ENCODE results near the gene HEYL. TPM values are rescaled to one million over a fixed set of nuclear protein-coding genes. Genes with fewer than 3 reads are reported as not detected.

The HEYL gene
- total RNA-seq, 1 experiment from 2014 or later, result 8.8 TPM

GRCh38 chr1:39678889-39679288, 39.4 kb upstream of the HEYL start:
- Histone ChIP-seq H3K9me2 (ENCODE audit: insufficient read depth) (no peaks in the 10 kb centered on the region), H3K4me2 (ENCODE audit: low read length) (no peak overlapping the region), H3K4me3 (replicated peaks in 1 of 2; ENCODE audit: low read depth in 1 of 2, low read length in 2 of 2) (no peak overlapping the region), H3K27me3 (ENCODE audit: insufficient read depth, low read length) (no peaks in the 10 kb centered on the region), H4K20me1 (ENCODE audit: insufficient read depth) (no peaks in the 10 kb centered on the region), H3K9ac (ENCODE audit: low read length) (no peak overlapping the region), H3K27ac (ENCODE audit: low read depth, low read length) (no peak overlapping the region), H3K9me3 (ENCODE audit: control insufficient read depth in 1 of 2, insufficient read depth in 1 of 2, low read depth in 1 of 2, low read length in 2 of 2) (no peaks in the 10 kb centered on the region), H3K4me1 (ENCODE audit: control insufficient read depth in 1 of 2, insufficient read depth in 2 of 2, low read length in 2 of 2) (peaks cover 0 to 9% of the 10 kb centered on the region in 2 experiments; a peak in 1 of 4 replicates), H3K79me2 (ENCODE audit: insufficient read depth, low read length) (no peaks in the 10 kb centered on the region), H2AFZ (ENCODE audit: low read depth, low read length, poor library complexity, severe bottlenecking) (no peak overlapping the region), H3K36me3 (ENCODE audit: control insufficient read depth in 1 of 2, insufficient read depth in 2 of 2, low read length in 2 of 2) (no peaks in the 10 kb centered on the region)
- ChIA-PET POLR2A (no interaction called here), RAD21 (ENCODE audit: low non-redundant PET in 1 of 2, low total read pairs in 2 of 2, uncharacterized antibody in 2 of 2, unreplicated experiment in 2 of 2) (no interaction called here), CTCF (no interaction called here)
- ATAC-seq, result no peak
- TF ChIP-seq EZH2phosphoT487 (IDR thresholded peaks at IDR 0.05; ENCODE audit: borderline replicate concordance) (no peak), MAX (IDR thresholded peaks at IDR 0.05) (no peak), FOSL1 (IDR thresholded peaks at IDR 0.05; ENCODE audit: low read depth) (no peak), ZFX (IDR thresholded peaks at IDR 0.05) (no peak), ZBTB33 (IDR thresholded peaks at IDR 0.05; ENCODE audit: extremely low read depth, insufficient replicate concordance, low read length) (no peak), POLR2A (IDR thresholded peaks at IDR 0.05; ENCODE audit: borderline replicate concordance, extremely low read depth, insufficient read depth, insufficient read length) (no peak), YY1 (IDR thresholded peaks at IDR 0.05; ENCODE audit: extremely low read depth, insufficient replicate concordance, low read depth, low read length) (no peak), POLR2AphosphoS5 (IDR thresholded peaks at IDR 0.05; ENCODE audit: low read depth, low read length) (no peak), EGR1 (IDR thresholded peaks at IDR 0.05; ENCODE audit: low read depth) (no peak), RAD21 (IDR thresholded peaks at IDR 0.05; ENCODE audit: low read depth) (no peak), SIN3A (IDR thresholded peaks at IDR 0.05; ENCODE audit: low read depth) (no peak), CBX3 (IDR thresholded peaks at IDR 0.05; ENCODE audit: low read depth) (no peak), SRF (IDR thresholded peaks at IDR 0.05; ENCODE audit: low read depth) (no peak), JUND (IDR thresholded peaks at IDR 0.05) (no peak), TCF7L2 (IDR thresholded peaks at IDR 0.05; ENCODE audit: borderline replicate concordance, extremely low read depth, insufficient read depth, insufficient read length) (no peak), ZNF274 (IDR thresholded peaks at IDR 0.05; ENCODE audit: low read depth, low read length) (no peak)
- TF ChIP-seq, protein P1, sequence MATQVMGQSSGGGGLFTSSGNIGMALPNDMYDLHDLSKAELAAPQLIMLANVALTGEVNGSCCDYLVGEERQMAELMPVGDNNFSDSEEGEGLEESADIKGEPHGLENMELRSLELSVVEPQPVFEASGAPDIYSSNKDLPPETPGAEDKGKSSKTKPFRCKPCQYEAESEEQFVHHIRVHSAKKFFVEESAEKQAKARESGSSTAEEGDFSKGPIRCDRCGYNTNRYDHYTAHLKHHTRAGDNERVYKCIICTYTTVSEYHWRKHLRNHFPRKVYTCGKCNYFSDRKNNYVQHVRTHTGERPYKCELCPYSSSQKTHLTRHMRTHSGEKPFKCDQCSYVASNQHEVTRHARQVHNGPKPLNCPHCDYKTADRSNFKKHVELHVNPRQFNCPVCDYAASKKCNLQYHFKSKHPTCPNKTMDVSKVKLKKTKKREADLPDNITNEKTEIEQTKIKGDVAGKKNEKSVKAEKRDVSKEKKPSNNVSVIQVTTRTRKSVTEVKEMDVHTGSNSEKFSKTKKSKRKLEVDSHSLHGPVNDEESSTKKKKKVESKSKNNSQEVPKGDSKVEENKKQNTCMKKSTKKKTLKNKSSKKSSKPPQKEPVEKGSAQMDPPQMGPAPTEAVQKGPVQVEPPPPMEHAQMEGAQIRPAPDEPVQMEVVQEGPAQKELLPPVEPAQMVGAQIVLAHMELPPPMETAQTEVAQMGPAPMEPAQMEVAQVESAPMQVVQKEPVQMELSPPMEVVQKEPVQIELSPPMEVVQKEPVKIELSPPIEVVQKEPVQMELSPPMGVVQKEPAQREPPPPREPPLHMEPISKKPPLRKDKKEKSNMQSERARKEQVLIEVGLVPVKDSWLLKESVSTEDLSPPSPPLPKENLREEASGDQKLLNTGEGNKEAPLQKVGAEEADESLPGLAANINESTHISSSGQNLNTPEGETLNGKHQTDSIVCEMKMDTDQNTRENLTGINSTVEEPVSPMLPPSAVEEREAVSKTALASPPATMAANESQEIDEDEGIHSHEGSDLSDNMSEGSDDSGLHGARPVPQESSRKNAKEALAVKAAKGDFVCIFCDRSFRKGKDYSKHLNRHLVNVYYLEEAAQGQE (IDR thresholded peaks at IDR 0.05; ENCODE audit: low read depth), result no peak
- no peak for DNase-seq (ENCODE audit: low read depth, low spot score)
- no TSS peak for BruUV-seq (replicated peaks)
- intact Hi-C loops (cut with micrococcal nuclease), result no loop called here

Data from HCT116 (cell line).